Upper lobe of left lung (tissue), 4 donors: ENCODE data around the gene SERPINA3.

ENCODE experiments used
- CTCF ChIP-seq, 6 experiments: fragments of 450-650 bp in 4 of 6; fragments of 200-600 bp in 2 of 6; sonication (generic) in 2 of 6; IDR thresholded peaks; one replicate each; pipeline ENCODE4 v1.5.1; 2016 to 2019; ENCODE audit warnings: antibody characterized with exemption in 6 of 6
- EP300 ChIP-seq, 4 donors: sonication (generic); formaldehyde crosslinking; IDR thresholded peaks; one replicate each; pipeline ENCODE4 v1.5.1; 2017; ENCODE audit warnings: antibody characterized with exemption in 4 of 4, control low read depth in 2 of 4
- POLR2A ChIP-seq, 4 donors: fragments of 450-650 bp; IDR thresholded peaks; one replicate each; pipeline ENCODE4 v1.5.1; 2016 to 2017; ENCODE audit warnings: antibody characterized with exemption in 4 of 4, mild to moderate bottlenecking in 2 of 4
- POLR2AphosphoS5 ChIP-seq, 2 donors: sonication (generic); formaldehyde crosslinking; IDR thresholded peaks; one replicate each; pipeline ENCODE4 v1.5.1; 2017; ENCODE audit warnings: antibody characterized with exemption in 2 of 2

- no peak for TF ChIP-seq EP300 (IDR thresholded peaks at IDR 0.05)
- no peak for TF ChIP-seq CTCF (IDR thresholded peaks at IDR 0.05)
- no peak for TF ChIP-seq POLR2AphosphoS5 (IDR thresholded peaks at IDR 0.05)
- TF ChIP-seq POLR2A (IDR thresholded peaks at IDR 0.05): no peak
These were observed 37.9 kb upstream of the SERPINA3 start for GRCh38 chr14:94574336-94574735.
